Erythroblast (primary cell): ENCODE measurements around the gene TBCC.
"Not testable (repeated sequence)": the region's sequence is repeated elsewhere in the genome, so short reads cannot be mapped to it uniquely, and the experiment has no call there.

Source experiments
- DNase-seq, 2 experiments: peaks; one replicate each; lab custom pipeline; 2025; lab: John Stamatoyannopoulos, UW
- GATA1 ChIP-seq: IDR thresholded peaks from 2 replicates; pipeline ENCODE4 v1.6.1; 2011; ENCODE audit warnings: low read depth, mild to moderate bottlenecking, control low read depth, low read length, moderate library complexity
- POLR2A ChIP-seq: IDR thresholded peaks from 2 replicates; pipeline ENCODE4 v1.6.1; 2011; ENCODE audit warnings: mild to moderate bottlenecking, low read length

Gene TBCC

DNA sequence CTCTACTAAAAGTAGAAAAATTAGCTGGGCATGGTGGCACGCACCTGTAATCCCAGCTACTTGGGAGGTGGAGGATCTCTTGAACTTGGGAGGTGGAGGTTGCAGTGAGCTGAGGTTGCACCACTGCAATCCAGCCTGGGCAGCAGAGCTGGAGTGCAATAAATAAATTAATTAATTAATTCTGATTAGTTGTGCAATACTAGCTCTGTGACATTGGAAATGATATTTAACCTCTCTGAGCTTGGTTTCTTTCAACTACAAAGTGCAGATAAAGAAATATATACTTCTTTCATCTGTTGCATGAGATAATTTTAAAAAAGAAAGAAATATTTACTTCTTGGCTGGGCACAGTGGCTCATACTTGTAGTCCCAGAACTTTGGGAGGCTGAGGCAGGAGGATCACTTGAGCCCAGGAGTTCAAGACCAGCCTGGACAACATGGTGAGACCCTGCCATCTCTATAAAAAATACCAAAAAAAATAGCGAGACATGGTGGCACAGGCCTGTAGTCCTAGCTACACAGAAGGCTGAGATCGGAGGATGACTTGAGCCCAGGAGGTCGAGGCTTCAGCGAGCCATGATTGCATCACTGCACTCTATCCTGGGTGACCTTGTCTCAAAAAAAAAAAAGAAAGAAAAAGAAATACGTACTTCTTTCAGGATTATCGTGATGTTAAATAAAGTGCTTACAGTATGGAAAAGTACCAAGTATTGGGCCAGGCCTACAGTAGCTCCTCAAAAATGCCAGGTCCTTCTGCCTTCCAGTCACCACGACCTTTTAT, 15.6 kb upstream of the TBCC start:
- TF ChIP-seq POLR2A, result no peak
- TF ChIP-seq GATA1, result no peak
- no peak for DNase-seq

DNA sequence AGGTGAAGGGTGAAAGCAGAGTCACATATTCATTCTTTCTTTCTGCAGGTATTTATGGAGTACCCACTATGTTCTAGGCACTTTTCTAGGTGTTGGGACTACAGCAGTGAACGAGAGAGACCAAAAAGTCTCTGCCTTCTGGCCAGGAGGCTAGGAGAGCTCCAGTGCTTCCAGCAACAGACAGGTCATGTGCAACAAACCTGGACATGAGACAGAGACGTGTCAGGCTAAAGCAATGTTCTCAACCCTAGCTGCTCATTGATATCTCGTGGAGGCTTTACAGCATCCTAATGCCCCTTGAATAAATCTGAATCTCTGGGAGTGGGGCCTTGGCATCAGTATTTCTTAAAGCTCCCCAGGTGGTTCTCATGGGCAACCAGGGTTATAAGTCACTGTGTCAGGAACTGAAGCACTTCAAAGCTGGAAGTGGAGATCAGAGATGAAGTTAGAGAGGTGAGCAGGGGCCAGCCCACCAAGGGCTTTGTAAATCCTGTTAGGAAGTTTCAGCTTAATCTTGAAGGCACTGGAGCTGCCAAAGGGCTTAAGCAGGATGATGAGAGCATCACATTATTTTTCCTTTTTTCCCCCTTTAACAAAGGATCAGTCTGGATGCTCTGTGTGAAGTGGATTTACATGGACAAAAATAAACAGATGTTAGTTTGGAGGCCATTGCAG, 13.0 kb upstream of the TBCC start:
- TF ChIP-seq GATA1, result no peak
- no peak for TF ChIP-seq POLR2A
- DNase-seq, result no peak

DNA sequence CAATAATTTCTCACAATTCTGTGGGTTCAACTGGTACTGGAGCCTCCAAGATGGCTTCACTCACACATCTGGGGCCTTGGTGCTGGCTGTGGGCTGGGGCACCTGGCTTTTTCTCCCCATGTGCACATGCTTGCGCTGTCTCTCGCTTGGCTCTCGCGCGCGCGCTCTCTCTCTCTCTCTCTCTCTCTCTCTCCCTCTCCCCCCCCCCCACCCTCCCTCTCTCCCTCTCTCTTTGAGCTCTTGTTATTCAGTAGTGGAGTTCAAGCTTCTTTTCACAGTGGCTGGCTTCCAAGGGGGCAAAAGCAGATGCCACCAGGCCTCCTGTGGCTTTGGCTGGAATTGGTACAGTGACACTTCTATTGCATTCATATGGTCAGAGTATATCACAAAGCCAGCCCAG, 10.8 kb upstream of the TBCC start:
- TF ChIP-seq POLR2A (no peak), GATA1 (no peak)
- DNase-seq, result no peak

DNA sequence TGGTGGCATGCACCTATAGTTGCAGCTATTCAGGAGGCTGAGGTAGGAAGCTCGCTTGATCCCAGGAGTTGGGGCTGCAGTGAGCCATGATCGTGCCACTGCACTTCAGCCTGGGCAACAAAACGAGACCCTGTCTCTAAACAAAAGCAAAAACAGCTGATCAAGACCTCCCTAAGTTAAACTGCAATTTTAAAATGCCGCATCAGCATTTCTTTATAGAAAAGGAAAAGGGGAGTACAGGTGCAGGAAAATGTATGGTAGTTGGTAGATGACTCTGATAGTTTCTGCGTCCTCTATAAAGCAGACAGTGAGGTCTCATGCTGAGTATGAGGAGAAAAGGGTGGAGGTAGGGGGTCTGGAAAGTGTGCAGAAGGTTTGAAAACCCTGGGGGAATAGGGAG, 8.9 kb upstream of the TBCC start:
- TF ChIP-seq GATA1 (no peak), POLR2A (no peak)
- no peak for DNase-seq

DNA sequence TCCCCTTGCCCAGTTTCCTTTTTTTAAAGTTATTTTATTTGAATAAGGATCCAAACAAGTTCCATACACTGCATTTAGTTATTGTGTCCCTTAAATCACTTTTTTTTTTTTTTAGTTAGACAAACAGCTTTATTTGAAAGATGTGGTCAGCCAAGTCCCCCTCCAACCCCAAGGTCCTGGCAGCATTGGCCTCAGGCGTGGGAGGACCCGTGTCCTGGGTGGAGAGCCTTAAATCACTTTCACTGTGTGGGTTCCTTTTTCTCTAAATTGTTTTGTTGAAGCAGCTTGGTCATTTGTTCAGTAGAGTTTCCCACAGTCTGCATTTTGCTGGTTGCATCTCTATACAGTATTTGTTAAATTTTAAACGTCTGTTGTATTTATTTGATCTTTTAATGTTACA, 5.2 kb upstream of the TBCC start:
- TF ChIP-seq GATA1 (no peak), POLR2A (no peak)
- no peak for DNase-seq

DNA sequence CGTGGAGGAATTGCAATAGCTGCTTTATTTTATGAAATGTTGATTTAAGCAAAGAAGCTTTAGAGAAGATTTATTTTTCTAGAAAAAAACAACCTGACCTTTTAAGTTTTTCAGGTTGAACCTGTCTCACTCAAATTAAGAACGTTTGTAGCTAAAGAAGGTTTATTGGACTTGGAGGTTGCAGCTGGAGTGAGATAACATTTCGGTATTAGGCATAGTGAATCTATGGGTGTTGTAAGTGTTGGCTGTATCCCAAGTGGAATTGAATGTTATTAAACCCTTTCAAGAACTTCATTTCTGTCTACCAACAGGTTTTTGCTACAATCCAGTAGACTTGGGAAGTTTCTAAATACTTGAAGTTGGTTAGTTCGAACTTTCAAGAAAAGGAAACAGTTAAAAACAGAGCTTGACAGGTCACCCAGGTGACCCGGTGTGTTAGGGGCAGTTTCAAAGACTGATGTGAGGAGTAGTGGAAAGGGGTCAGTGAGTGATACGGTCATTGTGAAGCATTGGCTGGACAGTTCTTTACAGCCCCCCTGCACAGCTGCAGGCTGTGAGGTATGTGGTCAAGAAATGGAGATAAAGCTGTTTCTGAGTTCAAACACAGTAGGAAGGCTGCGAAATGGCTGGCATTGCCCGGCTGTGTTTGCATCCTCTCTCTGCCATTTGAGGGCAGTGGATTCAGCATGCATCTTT, 2.4 kb upstream of the TBCC start:
- TF ChIP-seq POLR2A (no peak), GATA1 (no peak)
- peak; percentile 30 to 34 for DNase-seq

DNA sequence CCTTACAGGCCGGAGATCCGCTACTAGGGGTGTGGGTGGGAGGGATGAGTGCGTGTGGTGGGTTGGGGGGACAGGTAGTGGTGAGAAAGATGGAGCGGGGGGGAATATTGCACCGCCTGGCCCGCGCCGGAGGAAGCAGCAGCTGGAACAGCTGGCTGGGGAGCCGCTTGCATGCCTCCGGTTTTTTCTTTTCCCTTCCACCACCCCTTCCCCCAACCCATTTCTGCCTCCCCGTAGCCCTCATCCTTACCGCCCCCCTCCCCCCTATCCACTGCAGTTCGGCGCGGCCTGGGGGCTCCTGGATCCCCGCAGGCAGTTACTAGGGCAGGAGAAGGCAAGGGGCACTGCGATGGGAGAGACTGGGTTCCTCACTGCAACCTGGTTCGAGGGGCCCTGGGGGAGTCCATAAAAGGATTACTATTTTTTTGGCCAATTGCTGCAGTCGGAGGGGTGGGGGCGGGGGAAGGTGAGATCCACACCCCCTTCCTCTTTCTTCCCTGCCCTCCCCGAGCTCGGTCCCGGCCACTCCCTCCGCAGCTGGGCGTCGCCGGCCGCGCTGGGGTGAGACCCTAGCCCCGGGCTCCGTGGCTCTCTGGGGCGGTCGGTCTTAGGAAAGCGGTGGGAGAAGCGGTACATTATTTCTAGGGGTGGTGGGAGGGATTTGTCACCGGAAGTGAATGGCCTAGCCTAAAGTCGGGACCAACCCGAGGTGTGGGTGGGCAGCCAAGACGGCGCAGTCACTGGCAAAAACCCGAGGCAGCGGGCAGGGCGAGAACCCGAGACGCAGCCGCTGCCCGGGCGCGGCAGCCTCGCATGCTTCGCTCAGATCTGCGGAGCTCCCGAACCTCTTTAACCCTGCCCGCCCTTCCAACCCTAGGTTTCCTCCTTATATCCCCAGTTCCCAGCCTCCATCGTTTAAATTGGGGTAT, 824 bp upstream of the TBCC start:
- TF ChIP-seq POLR2A, result peak; percentile 61
- TF ChIP-seq GATA1, result no peak
- DNase-seq, result peak; percentile 81 to 89

DNA sequence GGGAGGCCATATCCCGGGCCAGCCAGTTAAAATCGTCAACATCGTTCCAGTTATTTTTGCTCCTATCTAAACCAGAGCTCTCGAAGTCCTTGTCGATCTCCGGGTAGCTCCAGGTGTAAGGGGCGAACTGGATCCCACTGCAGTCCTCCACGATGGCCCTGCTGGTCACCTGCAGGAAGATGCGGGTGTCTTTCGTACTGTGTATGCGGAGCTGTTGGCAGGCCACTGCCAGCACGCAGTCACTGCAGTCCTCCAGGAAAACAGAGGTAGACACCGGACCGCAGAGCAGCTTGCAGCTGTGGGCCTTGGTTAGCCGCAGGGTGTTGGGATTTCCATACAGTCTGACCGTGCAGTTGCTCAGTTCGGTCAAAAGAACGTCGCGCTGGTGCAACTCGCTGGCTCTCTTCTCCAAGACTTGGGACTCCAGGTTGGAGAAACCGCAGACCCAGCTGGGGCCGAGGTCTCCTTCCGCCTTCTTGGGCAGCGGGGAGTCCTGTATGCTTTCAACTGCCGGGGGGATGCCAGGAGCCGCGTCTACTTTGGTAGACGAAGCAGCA, 742 bp downstream of the TBCC start:
- DNase-seq, result peak; percentile 70 to 75
- TF ChIP-seq POLR2A, result no peak
- TF ChIP-seq GATA1, result no peak

DNA sequence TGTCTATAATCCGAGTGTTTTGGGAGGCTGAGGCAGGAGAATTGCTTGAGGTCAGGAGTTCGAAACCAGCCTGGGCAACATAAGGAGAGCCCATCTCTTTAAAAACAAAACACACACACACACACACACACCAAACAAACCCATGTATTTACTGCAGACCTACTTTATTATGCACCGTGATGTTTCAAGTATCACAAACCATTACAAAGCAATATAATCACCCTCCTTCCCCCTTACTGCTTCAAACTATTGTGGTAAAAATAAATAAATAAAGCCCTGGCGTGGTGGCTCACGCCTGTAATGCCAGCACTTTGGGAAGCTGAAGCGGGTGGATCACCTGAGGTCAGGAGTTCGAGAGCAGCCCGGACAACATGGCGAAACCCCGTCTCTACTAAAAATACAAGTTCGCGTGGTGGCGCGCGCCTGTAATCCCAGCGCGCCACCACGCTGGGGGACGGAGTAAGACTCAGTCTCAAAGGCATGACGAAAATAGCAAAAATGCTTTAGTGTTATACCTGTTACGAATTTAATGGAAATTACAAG, 1.5 kb downstream of the TBCC start:
- no peak for DNase-seq
- no peak for TF ChIP-seq GATA1
- TF ChIP-seq POLR2A, result no peak

DNA sequence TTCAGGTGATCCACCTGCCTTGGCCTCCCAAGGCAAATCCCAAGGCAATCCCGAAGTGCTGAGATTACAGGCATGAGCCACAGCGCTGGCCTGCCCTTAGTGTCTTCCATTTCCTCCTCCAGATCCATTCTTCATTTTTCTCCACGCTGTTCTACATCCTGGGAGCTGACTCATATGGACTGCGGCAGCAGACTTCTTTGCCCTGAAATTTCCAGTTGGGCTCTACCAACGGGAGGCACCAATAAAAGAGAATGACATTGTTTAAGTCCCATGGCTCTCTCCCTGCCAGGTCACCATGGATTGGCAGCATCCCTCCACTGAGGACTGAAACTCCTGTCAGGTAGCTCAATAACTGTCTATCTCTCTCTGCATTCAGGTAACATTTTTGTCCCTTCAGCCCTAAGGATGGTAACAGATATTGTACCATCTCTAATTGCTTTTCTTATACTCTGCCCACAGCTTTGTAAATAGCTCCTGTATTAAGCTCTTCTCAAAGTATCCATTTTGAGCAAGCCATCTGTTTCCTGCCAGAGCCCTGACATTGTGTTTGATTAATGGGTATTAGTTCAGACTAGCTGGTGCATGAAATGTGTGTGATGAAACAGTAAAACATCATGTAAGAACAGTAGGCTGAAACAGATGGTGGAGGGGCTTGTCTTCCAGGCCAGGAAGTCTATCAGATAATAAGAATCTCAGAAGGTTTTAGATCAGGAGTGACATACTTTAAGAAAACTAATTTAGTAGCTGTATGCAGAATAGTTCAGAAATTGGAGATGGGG, 3.6 kb downstream of the TBCC start:
- no peak for TF ChIP-seq GATA1
- TF ChIP-seq POLR2A, result no peak
- no peak for DNase-seq

DNA sequence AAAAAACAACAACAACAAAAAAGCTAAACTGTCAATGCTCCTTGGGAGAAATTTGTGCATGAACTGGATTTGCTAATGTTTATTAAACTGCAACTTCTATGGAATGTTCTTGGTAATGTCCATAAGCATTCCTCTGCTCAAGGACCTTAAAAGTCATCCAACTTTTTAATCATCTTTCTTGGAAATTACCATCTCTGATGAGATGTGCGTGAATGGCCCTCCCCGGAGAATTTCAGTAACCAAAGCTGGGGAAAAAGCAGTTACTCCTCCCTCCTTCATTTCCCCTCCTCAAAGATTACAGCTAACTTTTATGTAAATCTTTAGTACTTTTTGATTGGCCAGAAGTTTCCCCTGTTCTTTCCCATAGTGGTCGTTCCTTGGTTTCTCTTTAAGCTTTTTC, 5.2 kb downstream of the TBCC start:
- no peak for TF ChIP-seq GATA1
- TF ChIP-seq POLR2A, result no peak
- DNase-seq, result no peak

DNA sequence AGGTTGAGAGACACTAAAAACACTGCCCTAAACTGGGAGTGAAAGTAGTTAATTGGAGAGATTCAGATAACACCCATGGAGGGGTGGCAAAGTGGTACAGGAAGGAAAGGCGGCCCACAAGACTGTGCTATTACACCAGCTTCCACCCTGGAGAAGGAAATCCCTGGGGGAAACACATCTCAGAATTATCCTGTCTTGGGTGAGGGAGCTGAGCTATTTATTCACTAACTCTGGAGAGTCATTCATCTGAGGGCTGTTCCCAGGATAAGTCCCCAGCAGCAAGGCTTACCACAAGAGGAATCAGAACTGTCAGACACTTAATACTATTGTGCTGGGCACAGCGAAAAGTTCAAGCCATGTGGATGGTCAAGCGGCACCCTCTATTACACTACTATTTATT, 9.9 kb downstream of the TBCC start:
- TF ChIP-seq POLR2A (no peak), GATA1 (no peak)
- DNase-seq, result no peak

DNA sequence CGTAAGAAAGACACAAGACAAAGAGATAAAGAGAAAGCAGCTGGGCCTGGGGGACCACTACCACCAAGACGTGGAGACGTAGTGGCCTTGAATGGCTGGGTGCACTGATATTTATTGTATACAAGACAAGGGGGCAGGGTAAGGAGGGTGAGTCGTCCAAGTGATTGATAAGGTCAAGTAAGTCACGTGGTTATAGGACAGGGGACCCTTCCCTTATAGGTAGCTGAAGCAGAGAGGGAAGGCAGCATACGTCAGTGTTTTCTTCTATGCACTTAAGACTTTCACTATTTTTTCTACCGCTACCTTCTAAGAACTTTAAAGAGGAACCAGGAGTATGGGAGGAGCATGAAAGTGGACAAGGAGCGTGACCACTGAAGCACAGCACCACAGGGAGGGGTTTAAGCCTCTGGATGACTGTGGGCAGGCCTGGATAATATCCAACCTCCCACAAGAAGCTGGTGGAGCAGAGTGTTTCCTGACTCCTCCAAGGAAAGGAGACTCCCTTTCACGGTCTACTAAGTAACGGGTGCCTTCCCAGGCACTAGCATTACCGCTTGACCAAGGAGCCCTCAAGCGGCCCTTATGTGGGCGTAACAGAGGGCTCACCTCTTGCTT, 11.9 kb downstream of the TBCC start:
- not testable (repeated sequence) for DNase-seq
